ENCODE measurements around the gene PRELID2. TPM values are rescaled to one million over a fixed set of nuclear protein-coding genes. Genes with fewer than 3 reads are reported as not detected.

The PRELID2 gene
- total RNA-seq (2022; extraction: Qiagen RNA extraction; ENCODE audit: low read depth) = 6.8 to 13.7 TPM (median 8.2 TPM) in 5 replicates

DNA sequence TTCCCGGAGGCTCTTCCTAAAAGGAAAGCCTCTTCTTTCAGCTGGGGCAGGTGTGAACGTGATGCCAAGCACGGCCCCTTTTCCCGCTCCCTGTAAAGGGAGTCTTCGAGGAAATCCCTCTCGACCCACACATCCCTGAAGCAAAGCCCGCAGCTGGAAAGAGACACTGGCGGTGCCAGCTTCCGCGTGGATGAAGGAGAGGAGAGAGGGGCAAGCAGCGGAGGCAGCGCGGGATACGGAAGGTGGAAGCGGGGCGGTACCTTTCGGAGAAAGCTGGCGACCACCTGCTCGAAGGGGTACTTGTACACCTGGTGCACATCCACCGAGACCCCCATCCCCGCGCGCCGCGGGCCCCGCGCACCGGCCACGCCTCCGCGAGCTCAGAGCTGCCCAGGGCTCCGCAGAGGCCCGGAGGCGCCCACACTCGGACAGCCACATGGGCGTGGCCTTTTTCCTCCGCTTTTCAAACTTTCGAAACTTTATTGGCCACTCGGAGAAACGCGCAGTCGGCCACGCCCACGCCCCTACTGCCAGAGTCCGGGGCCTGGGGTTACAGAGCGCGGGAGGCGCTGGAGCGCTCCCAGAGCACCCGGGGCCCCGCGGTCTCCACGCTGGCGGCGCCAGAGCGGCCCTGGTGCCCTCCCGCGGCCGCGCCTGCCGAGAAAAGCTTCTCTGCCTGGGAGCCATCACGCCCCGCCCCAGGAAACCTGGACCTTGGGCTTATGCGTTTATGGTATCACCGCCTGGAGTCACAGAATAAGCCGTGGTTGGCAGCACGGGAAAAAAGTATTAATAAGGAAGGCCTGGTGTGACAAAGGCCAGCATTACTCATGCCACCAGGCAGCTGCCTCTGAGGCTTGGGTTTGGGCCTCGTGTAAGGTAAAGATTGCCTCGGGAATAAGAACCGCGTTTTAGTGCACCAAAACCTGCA is at the start of gene PRELID2:
Gene PRELID2 (minus strand): TSS at position 426 of the 931 bp plus-strand sequence. CDS start 91 bp downstream, at position 335.

DNA sequence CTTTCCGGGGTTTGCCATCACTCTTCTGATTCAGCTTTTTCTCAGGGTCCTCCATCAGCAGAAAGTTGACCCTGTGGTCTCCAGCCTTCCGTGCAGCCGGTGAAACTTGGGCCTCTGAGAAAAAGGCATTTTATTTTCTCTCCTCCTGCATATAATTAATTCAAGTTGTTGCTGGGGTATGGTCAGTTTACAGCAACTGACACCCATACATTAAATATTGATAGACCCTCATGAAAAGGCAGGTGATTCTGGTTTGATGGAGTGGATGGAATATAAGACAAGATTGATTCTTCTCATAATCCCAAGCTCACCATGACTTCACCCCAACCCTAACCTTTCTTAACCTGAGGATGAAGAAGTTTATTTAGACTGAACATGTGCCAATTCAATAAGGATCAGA is 37.8 kb upstream of the PRELID2 start, which contains the start of gene GRXCR2:
Gene GRXCR2 (minus strand): TSS at position 101 of the 400 bp plus-strand sequence. CDS start 46 bp downstream, at position 55.

Other genes starting within 250 kb of the PRELID2 start
- not detected in 5 replicates for gene GRXCR2, start 37.7 kb upstream of the PRELID2 start, total RNA-seq (2022; extraction: Qiagen RNA extraction; ENCODE audit: low read depth)
- gene SH3RF2, start 101.2 kb upstream of the PRELID2 start, total RNA-seq (2022; extraction: Qiagen RNA extraction; ENCODE audit: low read depth) = 2.2 to 3.3 TPM (median 3.0 TPM) in 5 replicates